Activated CD4-positive, CD25-positive, alpha-beta regulatory T cell treated with anti-CD3 and anti-CD28 coated beads, Interleukin-2, amount 50 U/mL, for 72 hours (primary cell): ENCODE measurements around the gene LRG1.

Experiments
- DNase-seq: peaks from one replicate; pipeline ENCODE4 v3.0.0; 2021

LRG1 gene, protein sequence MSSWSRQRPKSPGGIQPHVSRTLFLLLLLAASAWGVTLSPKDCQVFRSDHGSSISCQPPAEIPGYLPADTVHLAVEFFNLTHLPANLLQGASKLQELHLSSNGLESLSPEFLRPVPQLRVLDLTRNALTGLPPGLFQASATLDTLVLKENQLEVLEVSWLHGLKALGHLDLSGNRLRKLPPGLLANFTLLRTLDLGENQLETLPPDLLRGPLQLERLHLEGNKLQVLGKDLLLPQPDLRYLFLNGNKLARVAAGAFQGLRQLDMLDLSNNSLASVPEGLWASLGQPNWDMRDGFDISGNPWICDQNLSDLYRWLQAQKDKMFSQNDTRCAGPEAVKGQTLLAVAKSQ

DNA sequence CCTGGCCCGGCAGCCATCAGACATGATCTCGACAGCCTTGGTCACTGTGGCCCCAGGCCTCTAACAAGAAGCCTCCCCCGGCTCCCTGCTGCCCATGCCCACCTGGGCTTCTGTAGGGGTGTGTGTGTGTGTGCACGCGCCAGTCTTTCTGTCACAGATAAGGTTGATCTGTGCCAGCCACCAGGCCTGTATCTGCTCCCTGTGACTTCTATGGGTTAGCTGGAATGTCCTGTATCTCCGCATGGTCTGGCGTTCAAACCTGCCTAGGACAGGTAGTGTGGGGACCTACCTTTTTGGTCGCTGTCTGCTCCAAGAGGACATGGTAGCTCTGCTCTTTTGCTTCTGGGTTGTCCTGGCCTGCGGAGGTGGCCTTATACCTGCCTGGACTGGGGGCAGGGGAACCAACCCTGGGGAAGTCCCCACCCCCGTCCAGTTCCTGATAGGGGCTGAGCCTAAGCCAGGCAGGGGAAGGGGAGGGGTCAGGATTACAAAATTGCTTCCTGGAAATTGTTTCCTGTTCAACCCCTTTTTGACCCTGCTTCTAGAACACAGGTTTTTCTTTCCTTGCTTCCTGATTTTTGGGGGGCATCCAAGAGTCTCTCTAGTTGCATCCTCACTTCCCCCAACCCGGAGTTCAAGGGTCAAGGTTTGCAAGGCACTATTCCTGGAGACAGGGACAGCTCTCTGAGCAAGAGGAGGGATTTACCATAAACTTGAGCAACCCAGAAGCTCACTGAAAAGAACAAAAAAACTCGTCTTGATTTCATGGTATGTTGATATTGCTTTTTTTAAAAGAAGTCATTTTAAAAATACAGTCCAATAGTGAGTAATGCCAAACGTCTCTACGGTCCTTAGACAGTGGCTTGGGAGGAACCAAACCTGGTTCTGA lies at the start of gene LRG1:
TSS of gene LRG1 (minus strand) at position 344 of the 889 bp plus-strand sequence. CDS start at position 321, 23 bp downstream.
- DNase-seq, result no peak

GRCh38 chr19:4588291-4588761 lies 48.5 kb upstream of the LRG1 start:
- no peak for DNase-seq

DNA sequence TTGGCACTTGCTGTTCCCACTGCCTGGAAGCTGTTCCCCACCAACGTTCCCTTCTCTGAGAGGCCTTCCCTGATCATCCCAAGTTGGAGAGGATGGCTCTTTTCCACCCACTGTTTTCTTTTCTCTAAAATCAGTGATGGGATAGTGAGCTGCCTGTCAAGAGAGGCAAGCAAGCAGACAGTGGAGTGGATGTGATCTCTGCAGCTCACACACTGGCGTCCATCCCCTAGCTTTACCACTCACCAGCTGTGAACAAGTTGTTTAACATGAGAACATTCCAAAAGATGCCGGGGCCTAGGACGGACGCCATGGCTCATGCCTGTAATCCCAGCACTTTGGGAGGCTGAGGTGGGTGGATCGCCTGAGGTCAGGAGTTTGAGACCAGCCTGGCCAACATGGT lies 47.7 kb upstream of the LRG1 start:
- DNase-seq, result no peak

DNA sequence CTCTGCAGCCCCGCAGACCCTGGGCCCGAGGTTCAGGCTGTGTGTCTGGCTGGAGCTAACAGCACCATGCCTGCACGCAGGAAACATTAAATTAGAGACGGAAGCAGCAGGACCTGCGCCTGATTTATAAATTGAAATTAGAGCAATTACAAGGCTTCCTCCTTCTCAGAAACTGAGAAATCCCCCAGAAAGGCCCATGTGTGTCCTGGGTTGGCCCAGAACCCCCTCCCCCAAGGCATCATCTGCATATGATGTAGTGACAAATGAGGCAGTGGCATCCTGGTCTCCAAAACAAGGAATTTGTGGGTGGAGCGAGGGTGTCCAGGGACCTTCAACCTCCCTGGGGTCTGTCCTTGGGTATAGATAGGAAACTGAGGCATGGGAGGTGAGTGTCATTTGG lies 46.9 kb upstream of the LRG1 start:
- DNase-seq, result no peak

GRCh38 chr19:4586245-4586644 lies 46.4 kb upstream of the LRG1 start:
- DNase-seq, result no peak

DNA sequence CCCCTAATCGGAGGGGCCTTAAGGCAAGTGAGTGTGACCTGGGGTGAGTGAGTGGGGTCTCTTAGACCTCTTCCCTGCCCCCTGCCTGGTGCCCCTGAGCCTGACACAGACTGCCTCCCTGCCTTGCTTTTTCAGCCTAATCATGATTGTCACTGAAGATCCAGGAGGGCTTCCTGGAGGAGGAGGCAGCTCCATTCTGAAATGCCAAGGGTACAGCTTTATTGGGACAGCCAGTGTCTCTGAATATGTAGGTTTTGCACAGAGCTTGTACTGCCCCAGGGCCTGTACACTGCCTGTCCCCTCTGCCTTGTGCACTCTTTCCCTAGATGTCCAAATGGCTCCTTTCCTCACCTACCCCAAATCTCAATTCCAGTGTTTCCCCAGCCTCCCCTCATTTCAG lies 45.7 kb upstream of the LRG1 start:
- no peak for DNase-seq

- DNase-seq, result no peak
These were observed 45.0 kb upstream of the LRG1 start for GRCh38 chr19:4584670-4585460.

- no peak for DNase-seq
These were observed 44.3 kb upstream of the LRG1 start for GRCh38 chr19:4583961-4584669.

GRCh38 chr19:4582980-4583842 lies 43.4 kb upstream of the LRG1 start:
- DNase-seq, result no peak

DNA sequence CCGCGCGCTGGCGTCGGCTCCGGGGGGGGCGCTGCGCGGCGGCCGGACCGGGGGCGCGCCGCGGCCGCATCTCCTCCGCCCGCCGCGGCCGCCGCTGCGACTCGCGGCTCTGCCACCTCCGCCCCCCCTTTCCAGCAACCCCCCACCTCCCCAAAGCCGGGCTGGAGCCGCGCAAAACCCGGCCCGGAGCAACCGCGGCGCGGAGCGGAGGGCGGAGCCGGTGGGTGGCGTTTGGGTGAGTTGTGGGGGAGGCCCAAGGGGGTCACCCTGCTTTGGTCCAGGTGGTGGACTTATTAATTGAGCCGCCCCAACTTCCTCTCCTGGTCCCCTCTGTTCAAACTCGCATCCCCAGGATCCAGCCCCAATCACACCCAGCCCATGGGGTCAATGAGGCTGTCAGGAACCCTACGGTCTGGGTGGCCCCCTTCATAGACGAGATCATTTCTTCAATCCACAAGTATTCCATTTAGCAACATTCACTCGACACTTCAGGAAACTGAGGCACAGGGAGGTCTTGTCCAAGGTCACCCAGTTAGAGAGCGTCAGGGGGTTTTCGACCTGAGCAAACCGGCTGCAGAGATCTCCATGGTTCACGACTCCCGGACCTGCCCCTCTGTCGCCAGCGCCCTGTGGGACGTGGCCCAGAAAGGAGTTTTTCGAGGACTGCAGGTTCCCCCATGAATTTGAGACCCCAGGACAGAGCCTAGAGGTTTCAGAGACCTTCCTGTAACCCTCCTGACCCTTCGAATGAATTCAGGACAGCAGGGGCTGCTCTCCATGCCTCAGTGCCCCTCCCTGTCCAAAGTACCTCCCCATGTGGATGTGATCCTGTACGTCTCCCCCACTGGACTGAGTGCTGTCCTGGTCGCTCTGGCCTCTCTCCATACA lies 42.1 kb upstream of the LRG1 start:
- no peak for DNase-seq

DNA sequence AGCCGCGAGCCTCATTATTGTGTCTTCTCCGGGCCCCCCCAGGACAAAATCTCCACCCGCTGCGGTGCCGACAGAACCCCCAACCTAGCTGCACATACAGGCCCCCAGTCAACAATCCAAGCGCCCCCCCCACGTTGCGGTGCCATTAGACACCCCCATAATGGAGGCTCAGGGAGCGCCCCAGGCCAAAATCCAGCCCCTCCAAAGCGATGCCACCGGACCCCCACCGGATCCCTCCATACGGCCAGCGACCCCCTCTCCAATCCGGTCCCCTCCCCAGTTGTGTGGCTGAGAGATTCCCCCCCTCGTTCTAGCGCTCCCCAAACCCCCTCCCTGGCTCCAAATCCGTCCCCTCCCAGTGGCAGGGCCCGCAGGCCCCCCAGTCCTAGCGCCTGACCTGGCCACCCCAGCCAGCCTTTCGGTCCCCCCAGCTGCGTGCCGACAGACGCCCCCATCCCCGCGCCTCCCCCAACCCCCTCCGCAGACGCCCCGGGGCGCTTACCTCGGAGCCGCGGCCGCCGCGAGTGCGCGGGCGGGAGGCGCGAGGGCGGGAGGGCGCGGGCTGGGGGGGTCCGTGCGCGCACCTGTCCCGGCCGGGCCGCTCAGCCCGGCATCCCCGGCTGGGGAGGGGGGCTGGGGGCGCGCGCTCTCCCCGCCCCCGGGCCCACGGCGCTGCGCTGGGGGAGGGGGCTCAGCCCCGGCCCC lies 41.3 kb upstream of the LRG1 start:
- DNase-seq, result no peak

- DNase-seq, result no peak
These were observed 40.4 kb upstream of the LRG1 start for GRCh38 chr19:4580021-4580901.

DNA sequence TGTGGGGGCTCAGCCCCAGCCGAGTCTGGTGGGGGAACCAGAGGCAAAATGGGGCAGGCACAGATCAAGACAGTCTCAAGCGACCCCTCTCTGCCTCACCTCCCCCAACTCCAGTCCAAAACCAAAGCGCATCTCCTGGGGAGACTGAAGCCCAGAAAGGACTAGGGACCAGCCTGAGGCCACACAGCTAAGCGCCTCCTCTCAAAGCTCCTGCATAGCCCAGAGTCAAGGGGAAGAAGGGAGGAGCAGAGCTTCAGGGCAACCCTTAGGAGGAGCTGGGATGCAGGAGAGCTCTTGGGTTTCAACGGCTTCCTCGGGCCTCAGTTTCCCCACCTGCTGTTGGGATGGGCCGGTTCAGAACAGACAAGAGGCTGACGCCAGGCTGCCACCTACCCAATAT lies 39.6 kb upstream of the LRG1 start:
- DNase-seq, result no peak

GRCh38 chr19:4578552-4579248 lies 38.9 kb upstream of the LRG1 start:
- DNase-seq, result no peak

- no peak for DNase-seq
These were observed 37.4 kb upstream of the LRG1 start for GRCh38 chr19:4577020-4577782.

GRCh38 chr19:4576016-4576933 lies 36.4 kb upstream of the LRG1 start:
- DNase-seq, result peak; percentile 80
